GM23338 (cell line): ENCODE data around the gene DOCK4. TPM values are rescaled to one million over a fixed set of nuclear protein-coding genes. Genes with fewer than 3 reads are reported as not detected.

Experiments used
- ATAC-seq: fragments of 200-7000 bp; cut with Tn5 transposase; 3 replicates; pipeline ENCODE4 v1.9.1; 2020
- DNase-seq: peaks from one replicate; pipeline ENCODE4 v3.0.0-alpha.2; 2015; ENCODE audit warnings: low spot score
- H2AFZ ChIP-seq: fragments of 200-600 bp; sonication (generic); 2 replicates; pipeline ENCODE4 v1.8.0; 2016; ENCODE audit warnings: antibody characterized with exemption, mild to moderate bottlenecking, moderate library complexity
- H3F3A ChIP-seq: fragments of 200-600 bp; sonication (generic); replicated peaks from 2 replicates; pipeline ENCODE4 v1.8.0; 2017; ENCODE audit warnings: antibody characterized with exemption, mixed run types, low read depth
- H3K27ac ChIP-seq: fragments of 200-600 bp; sonication (generic); 2 replicates; pipeline ENCODE4 v1.6.1; 2016; ENCODE audit warnings: low read depth
- H3K27me3 ChIP-seq: fragments of 200-600 bp; sonication (generic); 2 replicates; pipeline ENCODE4 v1.8.0; 2016; ENCODE audit warnings: mild to moderate bottlenecking, mixed run types, moderate library complexity; ENCODE audit not compliant: insufficient read depth
- H3K36me3 ChIP-seq: fragments of 200-600 bp; sonication (generic); 2 replicates; pipeline ENCODE4 v1.8.0; 2016; ENCODE audit warnings: mild to moderate bottlenecking; ENCODE audit not compliant: insufficient read depth
- H3K4me1 ChIP-seq: fragments of 200-600 bp; sonication (generic); 2 replicates; pipeline ENCODE4 v1.8.0; 2016; ENCODE audit warnings: mild to moderate bottlenecking, moderate library complexity; ENCODE audit not compliant: insufficient read depth
- H3K4me2 ChIP-seq: fragments of 200-600 bp; sonication (generic); 2 replicates; pipeline ENCODE4 v1.7.1; 2017; ENCODE audit warnings: mixed run types
- H3K4me3 ChIP-seq: fragments of 200-600 bp; sonication (generic); 2 replicates; pipeline ENCODE4 v1.6.1; 2016; ENCODE audit warnings: mixed run types
- H3K79me2 ChIP-seq: fragments of 200-600 bp; sonication (generic); replicated peaks from 2 replicates; pipeline ENCODE4 v1.8.0; 2017; ENCODE audit warnings: mild to moderate bottlenecking; ENCODE audit not compliant: insufficient read depth
- H3K9me2 ChIP-seq: fragments of 200-600 bp; sonication (generic); 2 replicates; pipeline ENCODE4 v1.8.0; 2017; ENCODE audit not compliant: insufficient read depth
- H4K20me1 ChIP-seq: fragments of 200-600 bp; sonication (generic); replicated peaks from 2 replicates; pipeline ENCODE4 v1.8.0; 2017; ENCODE audit warnings: mild to moderate bottlenecking; ENCODE audit not compliant: insufficient read depth
- H3K27ac Mint-ChIP-seq: 2 replicates; pipeline ENCODE4 v1.8.0; 2020; ENCODE audit warnings: inconsistent platforms, mild to moderate bottlenecking, moderate library complexity, mixed read lengths
- H3K27me3 Mint-ChIP-seq: 3 replicates; pipeline ENCODE4 v1.8.0; 2022; ENCODE audit warnings: low read depth, mild to moderate bottlenecking, moderate library complexity, mixed read lengths, inconsistent platforms; ENCODE audit not compliant: insufficient read depth, poor library complexity
- H3K36me3 Mint-ChIP-seq: 3 replicates; pipeline ENCODE4 v1.8.0; 2021; ENCODE audit warnings: low read depth, mild to moderate bottlenecking, inconsistent platforms, moderate library complexity, mixed read lengths
- H3K4me1 Mint-ChIP-seq: 3 replicates; pipeline ENCODE4 v1.8.0; 2020; ENCODE audit warnings: mild to moderate bottlenecking, inconsistent platforms, mixed read lengths
- H3K4me3 Mint-ChIP-seq: 3 replicates; pipeline ENCODE4 v1.8.0; 2021; ENCODE audit warnings: moderate library complexity, mild to moderate bottlenecking, inconsistent platforms, mixed read lengths
- H3K9me3 Mint-ChIP-seq: 3 replicates; pipeline ENCODE4 v1.8.0; 2020; ENCODE audit warnings: moderate library complexity, mild to moderate bottlenecking, inconsistent platforms, mixed read lengths
- CREB1 ChIP-seq: fragments of 250-450 bp; sonication (Bioruptor Pico); IDR thresholded peaks from 2 replicates; pipeline ENCODE4 v1.5.0; 2020; ENCODE audit warnings: low read depth, mild to moderate bottlenecking, moderate library complexity
- CTCF ChIP-seq, 2 experiments: fragments of 200-600 bp in 1 of 2; sonication (generic) in 1 of 2; conservative IDR thresholded peaks; 2 replicates each; pipeline versions ENCODE4 v1.5.1 to v1.6.1; 2016 to 2017; ENCODE audit warnings: antibody characterized with exemption in 2 of 2, low read depth in 2 of 2, mild to moderate bottlenecking in 2 of 2, moderate library complexity in 1 of 2
- ETS1 ChIP-seq: IDR thresholded peaks from 2 replicates; pipeline ENCODE4 v1.6.1; 2016; ENCODE audit warnings: antibody characterized with exemption
- EZH2 ChIP-seq: fragments of 200-600 bp; sonication (generic); IDR thresholded peaks from one replicate; pipeline ENCODE4 v1.8.0; 2017; ENCODE audit warnings: antibody characterized with exemption, mild to moderate bottlenecking, low read depth; ENCODE audit not compliant: unreplicated experiment
- EZH2phosphoT487 ChIP-seq: fragments of 200-600 bp; sonication (generic); IDR thresholded peaks from one replicate; pipeline ENCODE4 v1.8.1; 2018; ENCODE audit warnings: antibody characterized with exemption; ENCODE audit not compliant: unreplicated experiment
- JUNB ChIP-seq: IDR thresholded peaks from one replicate; pipeline ENCODE4 v1.6.1; 2016; ENCODE audit warnings: antibody characterized with exemption; ENCODE audit not compliant: unreplicated experiment
- POLR2AphosphoS5 ChIP-seq: IDR thresholded peaks from 2 replicates; pipeline ENCODE4 v1.6.1; 2016; ENCODE audit warnings: antibody characterized with exemption, low read depth
- STAT1 ChIP-seq: IDR thresholded peaks from one replicate; pipeline ENCODE4 v1.6.1; 2016; ENCODE audit warnings: antibody characterized with exemption; ENCODE audit not compliant: unreplicated experiment
- ZNF114 ChIP-seq: fragments of 250-450 bp; sonication (Bioruptor Pico); IDR thresholded peaks from 2 replicates; pipeline ENCODE4 v1.5.0; 2020; ENCODE audit warnings: mild to moderate bottlenecking, moderate library complexity
- ZNF331 ChIP-seq: fragments of 250-450 bp; sonication (Bioruptor Pico); IDR thresholded peaks from 2 replicates; pipeline ENCODE4 v1.5.0; 2020; ENCODE audit warnings: low read depth, mild to moderate bottlenecking, moderate library complexity
- ZNF462 ChIP-seq: fragments of 250-450 bp; sonication (Bioruptor Pico); IDR thresholded peaks from 2 replicates; pipeline ENCODE4 v1.5.0; 2020; ENCODE audit warnings: mild to moderate bottlenecking, moderate library complexity
- polyA plus RNA-seq: library from polyadenylated mRNA; unstranded; fragments of >200 nt; fragmentation: Nextera tagmentation; extraction: Ambion mirVana; gene quantifications from 2 replicates; pipeline ENCODE4 v1.2.1, GENCODE V29; 2016
- total RNA-seq: library from RNA; depleted of rRNA; stranded (reverse); fragments of >200 nt; shearing (Covaris generic); gene quantifications from 2 replicates; pipeline ENCODE4 v1.2.3, GENCODE V29; 2014

DOCK4 gene
- total and polyA plus RNA-seq, 2 experiments from 2014 or later = 6.3 to 33.8 TPM

GRCh38 chr7:111729483-111729882 is 476.7 kb downstream of the DOCK4 start:
- H3K27ac Mint-ChIP-seq = no peak overlapping the region
- no peak overlapping the region for H3K4me3 ChIP-seq
- no peak overlapping the region for H3K4me2 ChIP-seq
- no peaks in the 10 kb centered on the region for H4K20me1 ChIP-seq
- TF ChIP-seq CTCF (conservative IDR thresholded peaks at IDR 0.05; ENCODE audit: low read depth in 2 of 2) = peak; percentile 61 to 71
- no peak for TF ChIP-seq CREB1 (CRISPR knock-in tag)
- TF ChIP-seq STAT1 = no peak
- ATAC-seq = peak; percentile 84
- H3K27me3 Mint-ChIP-seq = peaks cover 3% of the 10 kb centered on the region
- no peaks in the 10 kb centered on the region for H3K79me2 ChIP-seq
- peak; percentile 71 for DNase-seq
- H3K27ac ChIP-seq = no peak overlapping the region
- no peaks in the 10 kb centered on the region for H3K9me3 Mint-ChIP-seq
- no peaks in the 10 kb centered on the region for H3K4me1 Mint-ChIP-seq
- no peak overlapping the region for H2AFZ ChIP-seq
- H3F3A ChIP-seq = no peaks in the 10 kb centered on the region
- H3K4me1 ChIP-seq = no peaks in the 10 kb centered on the region
- H3K4me3 Mint-ChIP-seq = no peak overlapping the region
- H3K27me3 ChIP-seq = no peaks in the 10 kb centered on the region
- no peaks in the 10 kb centered on the region for H3K9me2 ChIP-seq
- H3K36me3 ChIP-seq = no peaks in the 10 kb centered on the region
- H3K36me3 Mint-ChIP-seq = peaks cover 6% of the 10 kb centered on the region; the same call in 2 of the 3 replicates

- no peaks in the 10 kb centered on the region for H3K4me1 ChIP-seq
- H4K20me1 ChIP-seq = no peaks in the 10 kb centered on the region
- peak overlapping the region; percentile 50; the same call in 1 of the 2 replicates for H3K4me2 ChIP-seq
- H3K27ac Mint-ChIP-seq = no peak overlapping the region
- H3F3A ChIP-seq = no peaks in the 10 kb centered on the region
- no peaks in the 10 kb centered on the region for H3K36me3 ChIP-seq
- peaks cover 3% of the 10 kb centered on the region for H3K27me3 Mint-ChIP-seq
- H3K4me3 ChIP-seq = peak overlapping the region; percentile 41
- H3K27me3 ChIP-seq = no peaks in the 10 kb centered on the region
- H3K4me1 Mint-ChIP-seq = no peaks in the 10 kb centered on the region
- peak overlapping the region; percentile 61; the same call in 2 of the 3 replicates for H3K4me3 Mint-ChIP-seq
- no peaks in the 10 kb centered on the region for H3K79me2 ChIP-seq
- no peak for ATAC-seq
- no peak overlapping the region for H2AFZ ChIP-seq
- H3K9me3 Mint-ChIP-seq = no peaks in the 10 kb centered on the region
- H3K27ac ChIP-seq = no peak overlapping the region
- H3K36me3 Mint-ChIP-seq = peaks cover 3% of the 10 kb centered on the region; the same call in 1 of the 3 replicates
- DNase-seq = no peak
- no peaks in the 10 kb centered on the region for H3K9me2 ChIP-seq
- TF ChIP-seq CTCF (conservative IDR thresholded peaks at IDR 0.05; ENCODE audit: low read depth in 2 of 2) (no peak), EZH2phosphoT487 (no peak), ZNF331 (CRISPR knock-in tag) (no peak), ETS1 (no peak), POLR2AphosphoS5 (no peak), ZNF462 (CRISPR knock-in tag) (no peak), STAT1 (no peak), ZNF114 (CRISPR knock-in tag) (no peak), JUNB (no peak), EZH2 (no peak)
These were observed 477.6 kb downstream of the DOCK4 start for GRCh38 chr7:111728635-111728995.
